ENCODE data around the gene SUMO4. TPM values are rescaled to one million over a fixed set of nuclear protein-coding genes. Genes with fewer than 3 reads are reported as not detected.

SUMO4 gene
- polyA plus RNA-seq, 3 donors, result 0.22 to 0.29 (median 0.27) TPM

GRCh38 chr6:149371154-149371553 is 28.9 kb upstream of the SUMO4 start:
- intact Hi-C loops (cut with micrococcal nuclease), result no loop called here
- H3K36me3 Mint-ChIP-seq, result peaks cover 25 to 38% of the 10 kb centered on the region in 2 donors
- Histone ChIP-seq H3K4me3 (replicated peaks in 1 of 3; ENCODE audit: low read depth in 2 of 3, low read length in 3 of 3) (no peak overlapping the region), H3K27ac (ENCODE audit: low read depth in 1 of 2, low read length in 2 of 2) (no peak overlapping the region), H3K36me3 (replicated peaks in 1 of 2; ENCODE audit: control insufficient read depth in 1 of 2, insufficient read depth in 2 of 2, low read length in 2 of 2) (peaks cover 6 to 45% of the 10 kb centered on the region in 2 donors), H3K9ac (ENCODE audit: insufficient read depth, low read length, poor library complexity, severe bottlenecking) (no peak overlapping the region), H3K27me3 (ENCODE audit: control insufficient read depth in 2 of 2, insufficient read depth in 2 of 2, low read length in 2 of 2) (no peaks in the 10 kb centered on the region), H3K4me1 (ENCODE audit: control insufficient read depth in 1 of 2, insufficient read depth in 2 of 2, low read length in 2 of 2) (peaks cover 10 to 18% of the 10 kb centered on the region in 2 donors), H3K9me3 (replicated peaks in 1 of 2; ENCODE audit: control insufficient read depth in 1 of 2, insufficient read depth in 1 of 2, low read length in 2 of 2) (no peaks in the 10 kb centered on the region), H4K20me1 (ENCODE audit: insufficient read depth, low read length) (peaks cover 99% of the 10 kb centered on the region), H2AFZ (ENCODE audit: insufficient read depth, low read depth, low read length, poor library complexity, severe bottlenecking) (no peak overlapping the region), H3K79me2 (ENCODE audit: insufficient read depth, low read length) (peaks cover 93% of the 10 kb centered on the region), H3K4me2 (replicated peaks; ENCODE audit: extremely low read depth, low read length, poor library complexity, severe bottlenecking) (no peak overlapping the region)
- peak overlapping the region in 3 of 7 donors; percentile 28 to 85 (median 55) for H3K27ac Mint-ChIP-seq
- H3K9me3 Mint-ChIP-seq, result no peaks in the 10 kb centered on the region
- peaks cover 27% of the 10 kb centered on the region for H3K4me1 Mint-ChIP-seq
- no peaks in the 10 kb centered on the region for H3K27me3 Mint-ChIP-seq (ENCODE audit: low read depth in 3 of 3)
- DNase-seq, result no peak
- no peak overlapping the region for H3K4me3 Mint-ChIP-seq
- TF ChIP-seq CTCF (IDR thresholded peaks at IDR 0.05), result no peak

GRCh38 chr6:149372062-149372461 is 28.0 kb upstream of the SUMO4 start:
- H3K36me3 ChIP-seq (replicated peaks in 1 of 2; ENCODE audit: control insufficient read depth in 1 of 2, insufficient read depth in 2 of 2, low read length in 2 of 2), result peaks cover 6 to 51% of the 10 kb centered on the region in 2 donors
- H2AFZ ChIP-seq (ENCODE audit: insufficient read depth, low read depth, low read length, poor library complexity, severe bottlenecking), result no peak overlapping the region
- peaks cover 91% of the 10 kb centered on the region for H3K79me2 ChIP-seq (ENCODE audit: insufficient read depth, low read length)
- Mint-ChIP-seq H3K27ac (no peak overlapping the region), H3K36me3 (peaks cover 28 to 45% of the 10 kb centered on the region in 2 donors), H3K27me3 (ENCODE audit: low read depth in 3 of 3) (no peaks in the 10 kb centered on the region), H3K4me1 (peaks cover 27% of the 10 kb centered on the region), H3K9me3 (no peaks in the 10 kb centered on the region), H3K4me3 (no peak overlapping the region)
- intact Hi-C loops (cut with micrococcal nuclease), result no loop called here
- no peak overlapping the region for H3K9ac ChIP-seq (ENCODE audit: insufficient read depth, low read length, poor library complexity, severe bottlenecking)
- no peak for TF ChIP-seq CTCF (IDR thresholded peaks at IDR 0.05)
- no peak overlapping the region for H3K4me2 ChIP-seq (replicated peaks; ENCODE audit: extremely low read depth, low read length, poor library complexity, severe bottlenecking)
- H3K27ac ChIP-seq (ENCODE audit: low read depth in 1 of 2, low read length in 2 of 2), result no peak overlapping the region
- peaks cover 97% of the 10 kb centered on the region for H4K20me1 ChIP-seq (ENCODE audit: insufficient read depth, low read length)
- WGBS (ENCODE audit: insufficient coverage), result no CpG with 5 or more reads among the region's 2 CpGs
- no peaks in the 10 kb centered on the region for H3K9me3 ChIP-seq (replicated peaks in 1 of 2; ENCODE audit: control insufficient read depth in 1 of 2, insufficient read depth in 1 of 2, low read length in 2 of 2)
- H3K4me1 ChIP-seq (ENCODE audit: control insufficient read depth in 1 of 2, insufficient read depth in 2 of 2, low read length in 2 of 2), result peaks cover 10 to 18% of the 10 kb centered on the region in 2 donors
- H3K4me3 ChIP-seq (replicated peaks in 1 of 3; ENCODE audit: low read depth in 2 of 3, low read length in 3 of 3), result no peak overlapping the region
- DNase-seq, result no peak
- no peaks in the 10 kb centered on the region for H3K27me3 ChIP-seq (ENCODE audit: control insufficient read depth in 2 of 2, insufficient read depth in 2 of 2, low read length in 2 of 2)

Measured in CD14-positive monocyte (primary cell).